Measurements from ENCODE around the gene MACF1.
"Not testable (repeated sequence)": the region's sequence is repeated elsewhere in the genome, so short reads cannot be mapped to it uniquely, and the experiment has no call there.

Gene MACF1

DNA sequence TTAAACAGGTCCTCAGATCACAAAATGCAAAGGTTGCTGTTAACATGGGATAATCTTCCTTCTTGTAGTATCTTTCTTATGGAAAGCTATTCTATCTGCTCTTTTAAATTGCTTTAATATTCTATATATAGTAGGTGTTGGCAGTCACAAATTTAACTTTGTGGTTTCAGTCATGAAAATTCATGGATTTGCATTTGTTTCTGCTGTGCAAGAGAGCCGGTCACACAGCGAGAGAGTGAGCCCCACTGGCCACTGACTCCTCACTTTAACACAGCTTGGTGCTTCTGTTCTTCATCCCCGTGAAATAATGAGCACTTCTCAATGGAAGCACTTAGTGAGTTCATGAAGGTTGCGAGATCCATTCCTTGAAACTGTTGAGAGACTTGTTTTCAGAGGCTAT lies 268.8 kb downstream of the MACF1 start:
- no peak for DNase-seq

DNA sequence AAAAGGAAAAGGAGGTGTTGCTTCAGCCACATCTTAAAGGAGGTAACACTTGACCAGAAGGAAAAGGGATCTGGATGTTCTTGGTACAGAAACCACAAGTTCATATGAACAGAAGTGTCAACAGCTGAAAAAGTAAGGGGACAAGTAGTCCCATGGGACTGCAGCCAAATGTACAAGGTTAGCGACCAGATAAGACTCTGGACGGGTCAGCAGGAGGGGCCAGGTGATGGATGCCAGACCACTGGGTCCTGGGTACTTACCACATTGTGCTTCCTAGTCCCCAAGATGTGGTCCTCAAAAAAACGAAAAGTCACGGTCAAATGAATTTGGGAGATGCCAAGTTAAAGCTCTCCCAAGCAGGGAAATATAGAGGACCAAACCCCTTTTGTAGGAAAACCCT lies 270.3 kb downstream of the MACF1 start:
- DNase-seq = no peak

DNA sequence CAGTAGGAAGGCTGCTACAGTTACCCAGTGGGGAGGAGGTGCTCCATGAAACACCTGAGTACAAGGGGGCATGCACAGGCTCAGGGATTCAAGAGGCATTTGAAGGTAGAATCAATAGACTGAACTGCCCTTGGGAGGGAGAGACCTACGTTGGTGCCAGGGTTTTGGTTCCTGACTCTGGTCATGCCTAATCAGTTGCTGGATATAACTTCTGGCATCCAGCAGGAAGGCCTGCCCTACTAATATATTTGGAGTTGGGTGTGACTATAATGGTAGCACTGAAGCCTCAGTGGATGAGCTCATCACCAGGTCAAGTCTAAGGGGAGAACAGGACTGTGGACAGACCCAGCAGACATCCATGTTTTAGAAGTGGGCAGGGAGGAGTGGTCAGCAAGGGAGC lies 271.1 kb downstream of the MACF1 start:
- not testable (repeated sequence) for DNase-seq

DNA sequence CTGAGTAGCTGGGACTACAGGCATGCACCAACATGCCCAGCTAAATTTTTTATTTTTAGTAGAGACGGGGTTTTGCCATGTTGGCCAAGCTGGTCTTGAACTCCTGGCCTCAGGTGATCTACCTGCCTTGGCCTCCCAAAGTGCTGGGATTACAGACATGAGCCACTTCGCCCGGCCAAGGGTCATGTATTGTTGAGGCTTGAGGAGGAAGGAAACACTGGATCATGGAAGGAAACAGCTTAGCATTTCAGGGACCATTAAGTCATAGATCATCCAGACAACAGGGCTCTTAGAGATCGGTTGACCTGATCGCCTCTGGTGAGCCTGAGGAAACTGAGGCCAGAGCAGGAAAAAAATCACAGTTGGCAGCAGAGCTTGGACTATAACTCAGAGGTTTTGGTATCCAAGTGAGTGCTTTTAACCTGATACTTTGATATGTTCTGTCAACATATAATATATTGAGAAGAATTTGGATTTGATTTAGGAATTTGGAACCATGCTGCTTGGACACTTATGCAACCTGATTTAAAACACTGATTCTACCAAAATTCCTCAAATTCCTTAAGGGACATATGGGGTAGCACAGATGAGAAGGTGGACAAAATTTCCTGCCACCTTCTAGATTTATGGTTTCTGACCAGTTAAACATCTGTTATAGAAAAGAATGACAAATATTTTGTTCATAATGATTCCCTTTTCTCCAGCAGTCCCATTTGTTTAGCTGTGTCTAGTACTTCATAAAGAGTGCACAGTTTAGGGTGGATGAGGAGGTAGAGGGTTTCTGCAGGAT lies 273.8 kb downstream of the MACF1 start:
- DNase-seq = no peak

DNA sequence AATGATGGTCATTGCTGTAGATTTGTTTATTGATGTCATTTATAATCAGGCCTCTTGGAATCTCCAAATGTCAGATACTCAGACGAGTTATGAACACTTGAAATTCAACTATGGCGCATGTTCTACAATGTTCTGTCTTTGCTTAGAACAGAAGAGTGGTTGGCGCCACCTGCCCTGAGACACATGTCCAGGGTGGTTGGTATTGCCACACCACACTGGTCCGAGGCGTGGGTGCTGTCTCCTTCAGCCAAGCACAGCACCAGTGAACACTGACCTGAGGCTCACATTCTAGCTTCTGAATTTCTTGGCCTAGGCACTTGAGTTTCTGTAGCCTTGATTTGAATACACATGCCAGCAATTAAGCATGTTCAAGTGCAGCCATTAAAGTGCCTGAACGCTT lies 276.8 kb downstream of the MACF1 start:
- DNase-seq = no peak

DNA sequence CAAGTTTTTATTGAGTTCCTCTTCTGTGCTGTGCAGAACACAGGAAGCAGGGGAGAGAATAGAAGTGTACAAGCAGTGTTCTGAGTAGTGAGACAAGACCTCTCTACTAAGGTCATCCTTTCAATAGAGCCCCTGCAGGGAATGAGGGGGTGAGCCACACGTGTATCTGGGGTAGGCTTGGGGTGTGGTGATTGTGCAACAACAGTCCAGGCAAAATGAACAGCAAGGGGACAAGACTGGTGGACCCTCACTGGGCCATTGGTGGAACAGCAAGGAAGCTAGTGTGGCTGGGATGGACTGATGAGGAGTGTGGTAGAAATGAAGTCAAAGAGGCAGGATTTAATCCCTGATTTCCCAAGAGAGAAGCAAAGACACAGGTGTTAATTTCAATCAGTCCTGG lies 278.8 kb downstream of the MACF1 start:
- no peak for DNase-seq

DNA sequence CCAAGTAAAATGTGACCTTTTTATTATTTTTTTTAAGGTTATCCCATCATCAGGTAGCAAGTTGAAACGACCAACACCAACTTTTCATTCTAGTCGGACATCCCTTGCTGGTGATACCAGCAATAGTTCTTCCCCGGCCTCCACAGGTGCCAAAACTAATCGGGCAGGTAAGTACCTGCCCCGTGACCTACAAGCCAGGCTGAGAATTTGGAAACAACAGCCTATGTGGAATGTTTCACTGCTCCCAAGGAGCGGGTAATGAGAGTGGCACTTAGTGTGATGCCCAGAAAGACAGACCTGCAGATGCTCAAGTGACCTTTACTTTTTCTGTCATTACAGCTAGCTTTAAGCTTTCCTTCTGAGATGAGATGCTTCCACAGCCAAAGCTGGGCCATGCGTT lies 280.1 kb downstream of the MACF1 start:
- DNase-seq = no peak

DNA sequence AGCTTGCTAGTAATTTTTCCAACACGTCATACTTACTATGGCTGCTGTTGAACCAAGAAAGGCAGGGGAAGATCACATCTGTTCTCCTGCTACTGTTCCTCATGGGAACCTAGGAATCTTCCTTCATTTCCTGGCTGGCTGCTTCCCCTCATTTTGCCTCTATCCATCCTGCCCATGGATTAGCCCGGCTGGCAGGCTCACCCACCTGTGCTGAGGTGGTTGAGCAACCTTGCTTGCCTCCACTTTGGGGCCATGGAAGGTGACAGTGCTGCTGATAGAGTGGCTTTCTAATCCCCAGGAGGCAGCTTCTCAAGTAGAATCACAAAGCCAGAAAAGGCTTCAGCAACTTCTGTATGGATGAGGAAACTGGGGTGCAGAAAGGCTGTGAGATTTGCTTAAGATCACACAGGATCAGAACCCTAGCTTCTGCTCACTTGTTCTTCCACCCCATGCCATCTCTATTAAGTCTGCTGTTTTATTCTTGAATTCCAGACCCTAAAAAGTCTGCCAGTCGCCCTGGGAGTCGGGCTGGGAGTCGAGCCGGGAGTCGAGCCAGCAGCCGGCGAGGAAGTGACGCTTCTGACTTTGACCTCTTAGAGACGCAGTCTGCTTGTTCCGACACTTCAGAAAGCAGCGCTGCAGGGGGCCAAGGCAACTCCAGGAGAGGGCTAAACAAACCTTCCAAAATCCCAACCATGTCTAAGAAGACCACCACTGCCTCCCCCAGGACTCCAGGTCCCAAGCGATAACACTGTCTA lies 280.7 kb downstream of the MACF1 start:
- no peak for DNase-seq

DNA sequence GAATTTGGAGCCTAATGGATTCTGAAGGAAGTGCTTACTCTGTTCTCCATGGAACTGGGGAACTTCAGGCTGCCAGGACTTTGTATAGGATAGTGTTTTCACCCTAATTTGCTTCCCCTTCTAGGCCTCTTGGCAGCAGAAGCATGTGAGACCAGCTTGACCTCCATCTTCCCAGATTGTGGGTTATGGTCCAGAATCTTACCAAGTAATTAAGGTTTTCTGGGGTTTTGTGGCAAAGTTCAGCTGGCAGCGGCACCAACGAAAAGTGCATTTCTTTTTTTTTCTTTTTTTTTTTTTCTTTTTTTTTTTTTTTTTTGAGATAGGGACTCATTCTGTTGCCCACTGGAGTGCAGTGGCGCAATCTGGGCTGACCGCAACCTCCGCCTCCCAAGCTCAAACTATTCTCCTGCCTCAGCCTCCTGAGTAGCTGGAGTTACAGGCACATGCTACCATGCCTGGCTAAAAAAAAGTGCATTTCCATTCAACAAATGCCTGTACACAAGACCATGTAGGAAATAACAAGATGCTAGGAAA lies 283.6 kb downstream of the MACF1 start:
- DNase-seq = no peak

DNA sequence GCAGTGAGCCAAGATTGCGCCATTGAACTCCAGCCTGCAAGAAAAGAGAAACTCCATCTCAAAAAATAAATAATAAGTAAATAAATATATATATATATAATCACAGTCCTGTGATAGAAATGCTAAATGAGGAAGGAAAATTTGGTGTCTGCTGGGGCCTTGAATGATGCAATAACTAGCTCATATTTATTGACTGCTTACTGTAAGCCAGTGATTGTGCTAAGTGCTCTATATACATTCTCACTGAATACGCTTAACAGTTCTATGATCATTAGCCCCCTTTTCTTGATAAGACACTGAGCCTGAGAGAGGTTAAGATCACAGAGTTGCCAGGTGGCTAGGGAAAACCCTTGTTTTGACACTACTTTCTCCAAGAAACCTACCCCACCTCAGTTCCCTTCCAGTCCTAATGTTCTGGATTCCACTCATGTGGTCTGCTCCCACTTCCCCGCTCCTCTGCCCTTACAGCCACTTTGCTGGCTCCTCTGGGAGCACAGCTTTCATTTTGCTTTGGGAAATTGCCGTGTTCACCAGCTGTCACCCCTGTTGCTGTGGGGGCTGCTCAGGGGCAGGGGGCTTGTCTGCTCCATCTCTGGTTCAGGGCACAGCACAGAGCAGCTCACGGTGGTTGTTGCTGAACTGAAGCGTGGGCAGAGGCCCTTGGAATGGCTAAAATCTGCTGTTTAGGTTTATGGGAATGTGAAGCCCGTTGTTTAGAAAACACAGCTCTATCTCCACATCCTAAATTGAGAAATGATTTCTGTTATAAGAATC lies 284.5 kb downstream of the MACF1 start:
- no peak for DNase-seq

DNA sequence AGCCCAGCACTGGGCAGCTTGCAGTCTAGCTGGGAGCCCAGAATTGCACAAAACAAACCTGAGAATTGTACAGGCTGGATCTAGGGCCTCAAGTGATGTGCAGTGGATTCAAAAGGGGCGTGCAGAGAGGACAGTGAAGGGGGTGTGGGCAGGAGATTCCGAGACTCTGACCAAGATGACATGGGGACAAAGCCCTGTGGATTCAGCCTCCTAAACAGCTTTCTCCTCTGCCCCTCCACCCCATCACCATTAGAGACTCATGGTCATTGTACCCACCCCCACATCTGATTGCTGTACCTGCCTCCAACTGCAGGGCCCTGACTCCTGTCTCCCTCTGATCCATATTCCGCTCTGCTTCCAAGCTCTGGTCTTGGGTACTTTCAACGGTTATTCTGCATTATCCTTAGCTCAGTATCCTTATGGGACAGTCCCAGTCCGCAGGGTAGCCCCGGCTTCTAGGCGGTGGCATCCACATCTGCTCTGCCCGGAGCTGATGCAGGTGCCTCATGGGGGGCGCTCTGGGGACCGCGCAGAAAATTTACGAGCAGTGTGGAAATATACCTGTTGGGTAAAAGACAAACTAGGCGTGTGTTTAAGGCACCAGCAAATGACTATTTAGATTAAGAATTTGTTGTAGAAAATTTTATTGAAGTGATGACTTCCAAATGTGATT lies 285.2 kb downstream of the MACF1 start:
- no peak for DNase-seq

DNA sequence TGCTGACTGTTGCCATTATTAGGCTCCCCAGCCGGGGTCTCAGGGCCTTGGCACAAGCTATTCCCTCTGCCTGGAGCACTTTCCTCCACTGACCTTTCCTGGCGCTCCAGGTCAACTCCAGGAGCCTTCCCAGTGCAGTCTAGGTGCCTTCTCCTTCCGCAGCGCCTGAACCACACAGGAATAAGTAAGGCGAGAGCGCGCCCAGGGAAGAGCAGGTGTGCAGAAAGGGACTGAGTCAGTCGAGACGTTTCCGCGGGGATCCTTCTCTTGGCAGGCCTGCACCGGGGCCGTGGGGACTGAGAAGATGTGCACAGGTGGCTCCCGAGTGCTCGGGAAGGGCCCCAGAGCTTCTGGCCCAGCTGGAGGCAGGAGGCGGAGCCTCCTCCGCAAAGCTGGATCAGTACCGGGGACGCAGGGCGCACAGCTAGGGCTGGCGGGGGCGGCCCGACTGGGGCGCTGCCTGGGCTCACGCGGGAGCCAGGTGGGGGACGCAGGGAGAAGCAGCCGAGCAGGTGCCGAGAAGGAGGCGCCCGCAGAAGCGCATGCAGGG lies 286.2 kb downstream of the MACF1 start:
- DNase-seq = no peak

DNA sequence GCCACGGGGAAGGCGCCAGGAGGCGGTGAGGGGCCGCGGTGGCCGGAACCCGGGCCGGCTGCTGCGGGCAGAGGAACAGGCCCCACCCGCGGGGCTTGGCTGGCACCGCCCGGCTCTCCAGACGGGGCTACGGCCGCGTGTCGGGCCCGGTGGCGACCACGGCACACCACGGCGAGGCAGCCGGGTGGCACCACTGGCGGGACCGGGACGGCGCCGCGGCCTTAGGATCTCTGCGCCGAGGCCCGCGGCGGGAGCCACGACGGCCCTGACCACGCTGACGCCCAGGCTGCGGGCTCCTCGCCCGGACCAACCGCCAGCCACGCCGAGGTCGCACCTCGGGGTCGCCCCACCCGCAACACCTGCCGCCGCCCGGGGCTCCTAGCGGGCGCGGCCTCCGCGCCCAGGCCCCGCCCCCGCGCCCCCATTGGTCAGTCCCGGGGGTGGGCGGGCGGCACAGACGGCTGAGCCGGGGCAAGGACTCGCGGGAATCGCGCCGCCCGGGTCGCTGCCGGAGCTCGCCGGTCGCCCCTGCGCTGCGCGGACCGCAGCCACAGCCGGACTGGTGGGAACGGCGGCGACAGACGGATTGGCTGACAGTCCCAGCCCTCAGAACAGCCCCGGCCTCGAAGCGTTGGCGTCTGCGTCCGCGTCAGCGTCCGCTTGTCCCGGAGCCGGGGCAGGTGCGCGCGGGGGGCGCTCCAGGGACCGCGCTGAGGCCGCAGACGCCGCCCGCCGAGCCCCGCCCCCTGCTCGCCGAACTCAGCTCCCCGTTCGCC lies 286.8 kb downstream of the MACF1 start, which contains the start of gene BMP8A:
Gene BMP8A (plus strand): TSS at position 491 of the 776 bp plus-strand sequence. CDS start 356 bp downstream, outside the sequence.
- DNase-seq = peak in 1 of 2 donors; percentile 19

DNA sequence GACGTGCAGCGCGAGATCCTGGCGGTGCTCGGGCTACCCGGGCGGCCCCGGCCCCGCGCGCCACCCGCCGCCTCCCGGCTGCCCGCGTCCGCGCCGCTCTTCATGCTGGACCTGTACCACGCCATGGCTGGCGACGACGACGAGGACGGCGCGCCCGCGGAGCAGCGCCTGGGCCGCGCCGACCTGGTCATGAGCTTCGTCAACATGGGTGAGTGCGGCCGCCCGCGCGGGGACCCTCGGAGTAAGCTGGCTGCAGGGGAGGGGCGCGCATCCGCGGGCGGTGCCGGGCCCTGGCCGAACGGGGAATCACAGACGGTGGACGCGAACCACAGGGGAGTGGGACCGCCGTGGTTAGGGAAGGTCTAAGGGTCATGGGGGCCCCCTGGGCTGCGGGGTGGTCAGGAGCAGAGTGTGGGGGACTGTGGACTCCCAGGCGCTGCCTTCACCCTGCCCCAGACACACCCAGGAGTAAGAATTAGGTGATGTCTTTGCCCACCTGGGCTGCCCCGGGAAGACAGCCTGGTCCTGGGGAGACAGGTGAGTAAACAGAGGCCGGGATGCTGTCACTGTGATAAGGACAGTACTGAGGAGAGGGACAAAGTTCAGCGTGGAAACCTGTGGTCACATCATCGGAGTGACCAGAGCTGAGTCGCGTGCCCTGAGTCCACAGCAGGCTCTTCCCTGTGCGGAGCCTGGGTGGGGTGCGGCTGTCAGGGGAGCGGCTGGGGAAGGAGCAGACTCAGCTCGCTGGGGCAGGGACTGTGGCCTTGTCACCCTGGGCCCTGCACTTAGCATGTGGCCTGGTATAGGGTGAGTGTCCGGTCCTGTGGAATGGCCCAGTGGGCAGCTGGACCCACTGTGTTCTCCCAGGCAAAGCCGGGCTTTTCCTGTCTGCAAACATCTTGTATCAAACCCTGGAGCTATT lies 287.9 kb downstream of the MACF1 start:
- DNase-seq = not testable (repeated sequence)

DNA sequence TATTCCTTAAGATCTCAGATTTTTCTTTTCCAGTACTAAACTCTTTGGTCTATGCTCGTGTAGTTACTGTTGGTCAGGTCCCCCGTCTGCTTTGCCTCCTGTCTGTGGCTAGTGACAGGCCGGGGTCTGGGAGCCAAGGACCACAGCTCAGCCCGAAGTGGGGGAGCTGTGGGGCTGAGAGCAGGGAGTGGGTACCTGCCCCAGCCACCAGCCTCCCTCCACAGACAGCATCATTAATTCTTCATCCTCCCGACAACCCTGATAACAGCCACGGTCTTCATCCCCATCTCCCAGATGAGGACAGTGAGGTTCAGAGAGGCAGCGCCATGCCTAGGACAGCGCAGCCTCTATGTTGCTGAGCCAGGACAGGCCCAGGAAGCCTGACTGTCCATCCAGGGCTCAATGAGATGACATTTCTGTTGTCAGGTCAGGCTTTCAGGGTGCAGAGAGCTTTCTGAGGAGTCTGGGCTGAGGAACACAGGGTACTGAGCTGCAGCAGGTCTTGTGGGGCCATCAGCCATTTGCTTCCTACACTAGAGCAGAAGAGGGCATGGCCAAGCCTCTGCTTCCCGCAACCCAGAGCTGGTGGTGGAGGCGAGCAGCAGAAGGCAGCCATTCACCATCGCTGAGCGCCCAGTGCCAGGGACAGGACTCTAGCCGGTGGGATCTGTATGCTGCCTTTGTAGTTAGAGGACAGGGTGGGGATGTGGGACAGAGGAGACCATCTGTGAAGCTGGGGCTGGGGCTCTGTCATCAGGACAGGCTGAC lies 288.7 kb downstream of the MACF1 start:
- not testable (repeated sequence) for DNase-seq

DNA sequence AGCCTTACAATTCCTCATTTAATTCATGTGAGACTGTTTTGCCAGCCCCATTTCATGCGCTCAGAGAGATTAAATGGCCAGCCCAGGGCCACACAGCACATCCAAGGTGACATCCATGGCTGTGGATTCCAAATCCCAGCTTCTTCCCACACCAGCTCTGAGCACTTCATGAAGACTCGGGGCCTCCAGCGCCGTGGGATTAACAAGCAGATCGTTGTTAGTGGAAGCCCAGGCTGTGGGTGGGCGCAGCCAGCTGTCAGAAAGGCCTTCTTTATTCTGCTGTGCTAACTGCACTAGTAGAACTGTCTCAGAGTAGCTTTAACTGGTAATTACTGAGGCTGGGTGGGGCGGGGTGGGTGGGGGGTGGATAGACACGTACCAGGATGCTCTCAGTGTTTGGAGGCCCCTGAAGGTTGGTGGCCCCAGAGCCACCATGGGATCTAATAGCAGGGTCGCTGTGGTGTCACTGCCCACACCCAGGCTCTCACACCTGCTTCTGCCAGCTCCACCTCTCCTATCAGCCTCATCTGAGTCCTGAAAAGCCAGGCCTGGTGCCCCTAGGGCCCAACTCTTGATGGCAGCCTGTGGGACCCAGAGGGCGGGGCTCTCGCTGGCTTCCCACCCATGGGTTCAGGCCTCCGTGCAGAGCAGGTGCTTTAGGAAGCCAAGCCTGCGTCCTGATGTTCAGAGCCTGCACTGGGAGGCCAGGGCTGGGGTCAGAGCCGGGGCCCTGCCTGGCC lies 290.3 kb downstream of the MACF1 start:
- no peak for DNase-seq

DNA sequence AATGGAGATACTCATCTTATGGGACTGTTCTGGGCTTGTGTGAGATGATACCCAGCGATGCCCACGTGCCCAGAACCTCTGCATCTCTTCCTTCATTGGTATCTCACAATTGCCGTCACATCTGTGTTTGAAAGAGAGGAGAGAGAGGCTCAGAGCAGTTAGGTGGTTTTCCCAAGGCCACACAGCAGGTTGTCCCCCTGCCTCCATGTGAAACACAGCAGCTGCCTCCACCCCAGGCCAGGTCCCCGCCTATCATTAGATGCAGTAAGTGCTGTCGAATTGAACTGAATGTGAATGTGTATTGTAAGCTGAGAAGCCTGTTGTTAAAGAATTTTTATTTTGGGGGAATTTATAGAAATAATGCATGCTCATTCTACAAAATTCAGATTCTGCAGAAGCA lies 292.0 kb downstream of the MACF1 start:
- DNase-seq = not testable (repeated sequence)

DNA sequence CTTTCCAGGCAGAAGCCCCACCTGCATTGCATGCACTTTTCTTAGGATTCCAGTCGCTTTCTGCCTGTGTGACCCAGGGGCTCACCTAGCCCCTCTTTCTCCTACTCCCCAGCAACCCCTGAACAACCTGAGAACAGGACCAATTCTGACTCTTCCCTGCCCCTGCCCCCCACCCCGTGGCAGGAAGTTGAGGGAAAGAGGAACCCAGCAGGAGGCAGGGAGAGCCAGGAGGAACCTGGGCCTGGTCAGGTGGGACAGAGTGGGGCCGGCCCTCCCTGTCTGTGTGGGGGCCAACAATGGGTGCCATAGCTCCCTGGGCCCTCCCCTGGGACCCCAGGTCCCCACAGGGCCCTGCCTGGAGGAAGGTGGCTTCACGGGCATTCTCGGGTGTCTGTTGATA lies 293.1 kb downstream of the MACF1 start:
- no peak for DNase-seq

Data from bone marrow (tissue), 2 donors.